CD14-positive monocyte (primary cell): Measurements from ENCODE around the gene GNAT1. TPM values are rescaled to one million over a fixed set of nuclear protein-coding genes. Genes with fewer than 3 reads are reported as not detected.
A peak's percentile ranks its signal among the peaks of the same experiment; 100 is the strongest.

ENCODE experiments used
- DNase-seq, 3 donors: peaks; one replicate each; pipeline ENCODE4 v3.0.0-alpha.2; 2011 to 2022
- H2AFZ ChIP-seq: 2 replicates; pipeline ENCODE4 v1.6.0; 2012; ENCODE audit warnings: mild to moderate bottlenecking, low read depth, low read length, inconsistent platforms; ENCODE audit not compliant: insufficient read depth, poor library complexity, severe bottlenecking
- H3K27ac ChIP-seq, 2 donors: 1 replicate in 1 of 2; 2 replicates in 1 of 2; pipeline ENCODE4 v1.5.1; 2012 to 2013; ENCODE audit warnings: low read length in 2 of 2, control low read depth in 1 of 2, inconsistent platforms in 1 of 2, low read depth in 1 of 2, mild to moderate bottlenecking in 1 of 2
- H3K27me3 ChIP-seq, 2 donors: one replicate each; pipeline versions ENCODE4 v1.6.0 to v1.6.1; 2011 to 2013; ENCODE audit warnings: low read length in 2 of 2; ENCODE audit not compliant: control insufficient read depth in 2 of 2, insufficient read depth in 2 of 2
- H3K36me3 ChIP-seq, 2 donors: replicated peaks in 1 of 2; 1 replicate in 1 of 2; 2 replicates in 1 of 2; pipeline versions ENCODE4 v1.5.1 to v1.6.1; 2012 to 2013; ENCODE audit warnings: low read length in 2 of 2, control low read depth in 1 of 2, inconsistent platforms in 1 of 2, mild to moderate bottlenecking in 1 of 2; ENCODE audit not compliant: insufficient read depth in 2 of 2, control insufficient read depth in 1 of 2
- H3K4me1 ChIP-seq, 2 donors: 1 replicate in 1 of 2; 2 replicates in 1 of 2; pipeline versions ENCODE4 v1.5.1 to v1.6.1; 2012 to 2013; ENCODE audit warnings: low read length in 2 of 2, control low read depth in 1 of 2, inconsistent platforms in 1 of 2, mild to moderate bottlenecking in 1 of 2, moderate library complexity in 1 of 2; ENCODE audit not compliant: insufficient read depth in 2 of 2, control insufficient read depth in 1 of 2
- H3K4me2 ChIP-seq: replicated peaks from 2 replicates; pipeline ENCODE3; 2012; ENCODE audit warnings: low read length, moderate library complexity, mild to moderate bottlenecking; ENCODE audit not compliant: poor library complexity, severe bottlenecking; ENCODE audit errors: extremely low read depth
- H3K4me3 ChIP-seq, 3 experiments: fragments of 200-600 bp in 1 of 3; sonication (generic) in 1 of 3; replicated peaks in 1 of 3; 1 replicate in 2 of 3; 2 replicates in 1 of 3; pipeline ENCODE4 v1.5.1; 2011 to 2013; ENCODE audit warnings: low read length in 3 of 3, mild to moderate bottlenecking in 3 of 3, control low read depth in 2 of 3, low read depth in 2 of 3, inconsistent platforms in 1 of 3, moderate library complexity in 1 of 3
- H3K79me2 ChIP-seq: 2 replicates; pipeline ENCODE4 v1.6.0; 2012; ENCODE audit warnings: mild to moderate bottlenecking, control low read depth, inconsistent platforms, low read length, moderate library complexity; ENCODE audit not compliant: insufficient read depth
- H3K9ac ChIP-seq: 2 replicates; pipeline ENCODE4 v1.6.0; 2017; ENCODE audit warnings: low read length, mild to moderate bottlenecking; ENCODE audit not compliant: insufficient read depth, poor library complexity, severe bottlenecking
- H3K9me3 ChIP-seq, 2 donors: replicated peaks in 1 of 2; 1 replicate in 1 of 2; 2 replicates in 1 of 2; pipeline versions ENCODE4 v1.5.1 to v1.6.1; 2012 to 2013; ENCODE audit warnings: low read length in 2 of 2, control low read depth in 1 of 2; ENCODE audit not compliant: control insufficient read depth in 1 of 2, insufficient read depth in 1 of 2
- H4K20me1 ChIP-seq: 2 replicates; pipeline ENCODE4 v1.6.0; 2012; ENCODE audit warnings: mild to moderate bottlenecking, low read length, control low read depth, moderate library complexity; ENCODE audit not compliant: insufficient read depth
- H3K27ac Mint-ChIP-seq, 7 donors: one replicate each; pipeline ENCODE4 v1.8.0; 2020; ENCODE audit warnings: mild to moderate bottlenecking in 7 of 7, mixed read lengths in 7 of 7, moderate library complexity in 6 of 7, inconsistent platforms in 2 of 7
- H3K27me3 Mint-ChIP-seq, 3 donors: one replicate each; pipeline ENCODE4 v1.8.0; 2021 to 2022; ENCODE audit warnings: low read depth in 3 of 3, mild to moderate bottlenecking in 3 of 3, mixed read lengths in 3 of 3, moderate library complexity in 3 of 3, inconsistent platforms in 1 of 3
- H3K36me3 Mint-ChIP-seq, 2 donors: one replicate each; pipeline ENCODE4 v1.8.0; 2020; ENCODE audit warnings: mixed read lengths in 2 of 2, inconsistent platforms in 1 of 2, mild to moderate bottlenecking in 1 of 2
- H3K4me1 Mint-ChIP-seq: one replicate; pipeline ENCODE4 v1.8.0; 2020; ENCODE audit warnings: mild to moderate bottlenecking, mixed read lengths
- H3K4me3 Mint-ChIP-seq, 2 donors: one replicate each; pipeline ENCODE4 v1.8.0; 2020; ENCODE audit warnings: mild to moderate bottlenecking in 2 of 2, mixed read lengths in 2 of 2, moderate library complexity in 1 of 2
- H3K9me3 Mint-ChIP-seq, 7 donors: one replicate each; pipeline ENCODE4 v1.8.0; 2020 to 2022; ENCODE audit warnings: mixed read lengths in 7 of 7, mild to moderate bottlenecking in 6 of 7, moderate library complexity in 6 of 7, inconsistent platforms in 2 of 7
- CTCF ChIP-seq: fragments of 200-600 bp; IDR thresholded peaks from one replicate; pipeline ENCODE4 v1.8.0; 2022; ENCODE audit warnings: antibody characterized with exemption, mild to moderate bottlenecking
- WGBS: methylation state at CpG from one replicate; pipeline ENCODE4 v1.1.5; 2013; ENCODE audit warnings: missing lambda C conversion rate; ENCODE audit not compliant: insufficient coverage; 5-methylcytosine and 5-hydroxymethylcytosine counted together
- intact Hi-C, 2 donors: fragments of 100-400 bp; cut with micrococcal nuclease; formaldehyde crosslinking; loops; one replicate each; pipeline versions ENCODE4 v1.15.0 to v1.15.1; 2023
- polyA plus RNA-seq, 3 donors: library from polyadenylated mRNA; depleted of rRNA in 1 of 3; unstranded in 2 of 3; stranded (reverse) in 1 of 3; fragments of 300-500 nt in 2 of 3; fragments of >200 nt in 1 of 3; fragmentation: Illumina TruSeq in 2 of 3; gene quantifications; 1 replicate in 2 of 3; 2 replicates in 1 of 3; pipeline ENCODE4 v1.2.3, GENCODE V29; 2012 to 2021

The GNAT1 gene
- polyA plus RNA-seq, 3 donors: not detected

GRCh38 chr3:50208677-50209344 is 17.4 kb downstream of the GNAT1 start:
- no peak for TF ChIP-seq CTCF
- no peak overlapping the region for H3K4me3 Mint-ChIP-seq

GRCh38 chr3:50210176-50210509 is 18.7 kb downstream of the GNAT1 start:
- TF ChIP-seq CTCF: no peak
- Histone ChIP-seq H3K4me3 (no peak overlapping the region), H2AFZ (no peak overlapping the region), H3K9ac (no peak overlapping the region), H3K4me1 (peaks cover 4 to 10% of the 10 kb centered on the region in 2 donors), H3K79me2 (no peaks in the 10 kb centered on the region), H3K9me3 (peaks cover 0 to 17% of the 10 kb centered on the region in 2 donors), H4K20me1 (no peaks in the 10 kb centered on the region), H3K36me3 (no peaks in the 10 kb centered on the region), H3K4me2 (no peak overlapping the region), H3K27me3 (peaks cover 14 to 24% of the 10 kb centered on the region in 2 donors), H3K27ac (no peak overlapping the region)
- peaks cover 32 to 36% (median 32%) of the 10 kb centered on the region in 3 donors for H3K27me3 Mint-ChIP-seq
- H3K4me1 Mint-ChIP-seq: no peaks in the 10 kb centered on the region
- intact Hi-C loops: no loop called here
- no peak overlapping the region for H3K4me3 Mint-ChIP-seq
- WGBS: 100% methylated on average over 4 of the region's 5 CpGs
- peaks cover 0 to 2% of the 10 kb centered on the region in 2 donors for H3K36me3 Mint-ChIP-seq
- DNase-seq: no peak
- no peak overlapping the region for H3K27ac Mint-ChIP-seq
- H3K9me3 Mint-ChIP-seq: peaks cover 0 to 6% (median 0%) of the 10 kb centered on the region in 7 donors

More at GRCh38 chr3:50208677-50209344, 17.4 kb downstream of the GNAT1 start:
- H4K20me1 ChIP-seq: no peaks in the 10 kb centered on the region
- 95% methylated on average over 14 of the region's 14 CpGs for WGBS
- peaks cover 23 to 37% of the 10 kb centered on the region in 2 donors for H3K27me3 ChIP-seq
- H3K79me2 ChIP-seq: no peaks in the 10 kb centered on the region
- Mint-ChIP-seq H3K27ac (peak overlapping the region in 1 of 7 donors; percentile 30), H3K4me1 (no peaks in the 10 kb centered on the region), H3K36me3 (peaks cover 0 to 2% of the 10 kb centered on the region in 2 donors), H3K9me3 (peaks cover 0 to 6% (median 0%) of the 10 kb centered on the region in 7 donors), H3K27me3 (peaks cover 40 to 49% (median 45%) of the 10 kb centered on the region in 3 donors)
- H3K36me3 ChIP-seq: no peaks in the 10 kb centered on the region
- no peak overlapping the region for H3K9ac ChIP-seq
- no peak overlapping the region for H3K4me3 ChIP-seq
- H3K4me1 ChIP-seq: peaks cover 4 to 10% of the 10 kb centered on the region in 2 donors
- no peak for DNase-seq
- no peak overlapping the region for H3K27ac ChIP-seq
- peaks cover 0 to 22% of the 10 kb centered on the region in 2 donors for H3K9me3 ChIP-seq
- intact Hi-C loops: no loop called here
- H2AFZ ChIP-seq: no peak overlapping the region
- H3K4me2 ChIP-seq: no peak overlapping the region
